ENCODE data around the gene RRBP1. TPM values are rescaled to one million over a fixed set of nuclear protein-coding genes. Genes with fewer than 3 reads are reported as not detected.

The RRBP1 gene
- total and polyA plus RNA-seq, 2 of the 4 experiments (the other 2 are of a cell fraction): 90.2 to 136 TPM

DNA sequence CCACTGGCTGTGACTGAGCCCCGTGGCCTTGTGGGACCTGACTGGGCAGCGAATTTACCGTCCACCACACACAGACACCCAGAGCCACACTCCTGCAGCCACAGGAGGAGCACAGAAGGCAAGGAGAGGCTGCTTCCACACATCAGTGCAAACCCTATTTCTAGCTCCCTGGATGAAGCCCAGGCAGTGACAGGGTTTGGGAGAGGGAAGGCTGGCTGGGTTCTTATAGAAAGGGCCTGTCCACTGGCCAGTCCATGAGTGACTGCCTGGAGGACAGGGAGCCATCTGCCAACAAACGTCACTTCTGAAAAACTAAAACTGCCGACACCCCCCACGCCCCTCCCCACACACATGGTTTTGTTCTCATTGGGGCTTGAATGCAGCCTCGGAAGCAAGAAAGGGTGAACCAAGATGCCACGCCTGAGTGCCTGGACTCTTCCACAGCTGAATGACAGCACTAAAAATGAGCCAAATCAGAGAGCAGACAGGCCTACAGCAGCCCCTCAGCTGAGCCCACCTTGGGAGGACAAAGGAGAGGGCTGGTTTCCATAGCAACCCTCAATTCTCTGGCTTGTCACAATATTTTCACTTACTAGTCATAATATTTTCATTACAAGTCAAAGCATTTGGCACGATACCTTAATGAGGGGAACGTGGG is 38.4 kb downstream of the RRBP1 start:
- Histone ChIP-seq H3K18ac (ENCODE audit: low read depth, low read length) (no peak overlapping the region), H3K9me3 (ENCODE audit: control insufficient read depth, insufficient read depth, low read length) (no peaks in the 10 kb centered on the region), H3K4me1 (ENCODE audit: control insufficient read depth, insufficient read depth, low read length) (peaks cover 24% of the 10 kb centered on the region; the same call in 1 of the 2 replicates), H2BK20ac (ENCODE audit: low read depth, low read length) (no peak overlapping the region), H2AK5ac (ENCODE audit: low read depth, low read length) (no peak overlapping the region), H3K4ac (ENCODE audit: low read depth, low read length) (no peak overlapping the region), H3K9ac (ENCODE audit: low read depth, low read length) (no peak overlapping the region), H3K4me3 (ENCODE audit: insufficient read depth, low read depth, low read length) (no peak overlapping the region), H3K36me3 (ENCODE audit: control insufficient read depth, insufficient read depth, low read length) (peaks cover 58% of the 10 kb centered on the region), H3K56ac (ENCODE audit: extremely low read depth, insufficient read depth, low read length) (no peak overlapping the region), H3K4me2 (ENCODE audit: low read depth, low read length) (no peak overlapping the region), H3K9me1 (ENCODE audit: insufficient read depth, low read length) (peaks cover 10% of the 10 kb centered on the region), H3K23ac (ENCODE audit: low read depth, low read length) (0 out of 2 replicates have a peak overlapping the region, but pooled peaks have one; percentile 45), H2BK15ac (ENCODE audit: low read depth, low read length) (no peak overlapping the region), H4K91ac (ENCODE audit: insufficient read depth, low read depth, low read length) (no peak overlapping the region), H4K8ac (ENCODE audit: low read depth in 2 of 2, low read length in 2 of 2) (no peak overlapping the region), H2BK5ac (ENCODE audit: low read depth, low read length, poor library complexity, severe bottlenecking) (no peak overlapping the region), H3K79me1 (ENCODE audit: low read depth in 1 of 2, low read length in 2 of 2) (peaks cover 24 to 97% of the 10 kb centered on the region in 2 experiments), H2AK9ac (replicated peaks; ENCODE audit: low read depth, low read length, poor library complexity) (no peak overlapping the region), H2AFZ (replicated peaks; ENCODE audit: low read length, poor library complexity) (no peak overlapping the region), H2BK120ac (ENCODE audit: low read depth, low read length) (no peak overlapping the region), H3K27ac (ENCODE audit: insufficient read depth, low read length) (no peak overlapping the region), H3K27me3 (ENCODE audit: control insufficient read depth, insufficient read depth, low read length) (no peaks in the 10 kb centered on the region), H3K14ac (replicated peaks; ENCODE audit: low read depth, low read length) (no peak overlapping the region), H4K20me1 (ENCODE audit: insufficient read depth, low read length) (peaks cover 100% of the 10 kb centered on the region), H4K5ac (ENCODE audit: low read depth, low read length) (no peak overlapping the region)
- ATAC-seq (ENCODE audit: low read depth) (no peak), DNase-seq (no peak)
- intact Hi-C loops (cut with micrococcal nuclease) (no loop called here), in situ Hi-C loops (cut with MboI; ENCODE audit: low sequenced_read_pairs) (loop anchor here (25.0 kb wide), 1 partner anchor 494 kb away; the partner anchor contains the start of genes KAT14 and PET117), dilution Hi-C loops (cut with HindIII; ENCODE audit: low sequenced_read_pairs, unreplicated experiment) (no loop called here)
- TF ChIP-seq RCOR1 (IDR thresholded peaks at IDR 0.05; ENCODE audit: insufficient replicate concordance, low read length) (no peak), RFX5 (IDR thresholded peaks at IDR 0.05; ENCODE audit: low read depth, low read length) (no peak), MAZ (IDR thresholded peaks at IDR 0.05; ENCODE audit: borderline replicate concordance, low read depth, low read length) (no peak), ELK1 (IDR thresholded peaks at IDR 0.05; ENCODE audit: borderline replicate concordance, low read depth, low read length) (no peak), CEBPB (IDR thresholded peaks at IDR 0.05; ENCODE audit: low read depth, low read length) (no peak), CTCF (conservative IDR thresholded peaks at IDR 0.05; ENCODE audit: low read depth, low read length) (no peak), NFE2L2 (IDR thresholded peaks at IDR 0.05; ENCODE audit: low read depth, low read length) (no peak), MXI1 (IDR thresholded peaks at IDR 0.05; ENCODE audit: borderline replicate concordance, low read depth, low read length) (no peak), SMC3 (IDR thresholded peaks at IDR 0.05; ENCODE audit: low read depth, low read length) (no peak), CHD1 (IDR thresholded peaks at IDR 0.05; ENCODE audit: low read depth, low read length) (no peak), BHLHE40 (IDR thresholded peaks at IDR 0.05; ENCODE audit: low read depth, low read length) (no peak), MAFK (IDR thresholded peaks at IDR 0.05; ENCODE audit: low read depth, low read length) (no peak), POLR2A (IDR thresholded peaks at IDR 0.05; ENCODE audit: low read depth, low read length) (no peak), RAD21 (IDR thresholded peaks at IDR 0.05; ENCODE audit: low read length) (no peak), FOS (IDR thresholded peaks at IDR 0.05; ENCODE audit: low read depth, low read length) (no peak)
- TF ChIP-seq, protein P1, sequence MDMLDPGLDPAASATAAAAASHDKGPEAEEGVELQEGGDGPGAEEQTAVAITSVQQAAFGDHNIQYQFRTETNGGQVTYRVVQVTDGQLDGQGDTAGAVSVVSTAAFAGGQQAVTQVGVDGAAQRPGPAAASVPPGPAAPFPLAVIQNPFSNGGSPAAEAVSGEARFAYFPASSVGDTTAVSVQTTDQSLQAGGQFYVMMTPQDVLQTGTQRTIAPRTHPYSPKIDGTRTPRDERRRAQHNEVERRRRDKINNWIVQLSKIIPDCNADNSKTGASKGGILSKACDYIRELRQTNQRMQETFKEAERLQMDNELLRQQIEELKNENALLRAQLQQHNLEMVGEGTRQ (IDR thresholded peaks at IDR 0.05; ENCODE audit: low read depth, low read length): no peak
- no TSS peak for BruUV-seq (replicated peaks)
- 80% methylated on average over 1 of the region's 10 CpGs; no CpG with 5 or more reads in 1 of the 2 experiments for WGBS, 2 experiments (ENCODE audit: extremely low coverage in 2 of 2, insufficient read length in 1 of 2)
- POLR2A ChIA-PET (ENCODE audit: unreplicated experiment): no interaction called here
- CTCF ChIA-PET: no interaction called here
